ENCODE results near the gene POLRMT.
"Not testable (repeated sequence)": the region's sequence is repeated elsewhere in the genome, so short reads cannot be mapped to it uniquely, and the experiment has no call there.

POLRMT gene

GRCh38 chr19:624433-625109 is 8.8 kb downstream of the POLRMT start:
- DNase-seq: no peak

GRCh38 chr19:623974-624373 is 9.4 kb downstream of the POLRMT start:
- DNase-seq: no peak

GRCh38 chr19:623175-623916 is 10.0 kb downstream of the POLRMT start:
- no peak for DNase-seq

- no peak for DNase-seq
Observed at GRCh38 chr19:622666-623065, 10.7 kb downstream of the POLRMT start.

- no peak for DNase-seq
Observed at GRCh38 chr19:621819-622218, 11.5 kb downstream of the POLRMT start.

GRCh38 chr19:621191-621590 is 12.1 kb downstream of the POLRMT start:
- not testable (repeated sequence) for DNase-seq

GRCh38 chr19:620166-620862 is 13.0 kb downstream of the POLRMT start:
- DNase-seq: no peak

- DNase-seq: no peak
Observed at GRCh38 chr19:619286-620002, 13.9 kb downstream of the POLRMT start.

- DNase-seq: no peak
Observed at GRCh38 chr19:618674-619285, 14.6 kb downstream of the POLRMT start.

- no peak for DNase-seq
Observed at GRCh38 chr19:618247-618619, 15.1 kb downstream of the POLRMT start.

- no peak for DNase-seq
Observed at GRCh38 chr19:617551-618246, 15.6 kb downstream of the POLRMT start.

- no peak for DNase-seq
Observed at GRCh38 chr19:616747-617526, 16.4 kb downstream of the POLRMT start.

GRCh38 chr19:616062-616700 is 17.2 kb downstream of the POLRMT start:
- no peak for DNase-seq

- no peak for DNase-seq
Observed at GRCh38 chr19:615619-616018, 17.7 kb downstream of the POLRMT start.

- DNase-seq: no peak
Observed at GRCh38 chr19:613732-614567, 19.4 kb downstream of the POLRMT start.

GRCh38 chr19:612941-613340 is 20.4 kb downstream of the POLRMT start:
- DNase-seq: no peak

GRCh38 chr19:611481-611868 is 21.9 kb downstream of the POLRMT start:
- peak; percentile 24 for DNase-seq

- DNase-seq: no peak
Observed at GRCh38 chr19:610801-611480, 22.4 kb downstream of the POLRMT start.

- no peak for DNase-seq
Observed at GRCh38 chr19:610071-610800, 23.1 kb downstream of the POLRMT start.
